WI38 (cell line): Measurements from ENCODE around the gene CEP135.
A peak's percentile ranks its signal among the peaks of the same experiment; 100 is the strongest.

ENCODE experiments used
- H3K4me3 ChIP-seq: 2 replicates; pipeline ENCODE4 v1.5.1; 2011; ENCODE audit warnings: low read depth, mild to moderate bottlenecking, control low read depth, low read length
- TF ChIP-seq, protein P1 (sequence below): IDR thresholded peaks from 2 replicates; pipeline ENCODE4 v1.5.1; 2012; ENCODE audit warnings: low read depth, mild to moderate bottlenecking, control low read depth, low read length

Gene CEP135, protein sequence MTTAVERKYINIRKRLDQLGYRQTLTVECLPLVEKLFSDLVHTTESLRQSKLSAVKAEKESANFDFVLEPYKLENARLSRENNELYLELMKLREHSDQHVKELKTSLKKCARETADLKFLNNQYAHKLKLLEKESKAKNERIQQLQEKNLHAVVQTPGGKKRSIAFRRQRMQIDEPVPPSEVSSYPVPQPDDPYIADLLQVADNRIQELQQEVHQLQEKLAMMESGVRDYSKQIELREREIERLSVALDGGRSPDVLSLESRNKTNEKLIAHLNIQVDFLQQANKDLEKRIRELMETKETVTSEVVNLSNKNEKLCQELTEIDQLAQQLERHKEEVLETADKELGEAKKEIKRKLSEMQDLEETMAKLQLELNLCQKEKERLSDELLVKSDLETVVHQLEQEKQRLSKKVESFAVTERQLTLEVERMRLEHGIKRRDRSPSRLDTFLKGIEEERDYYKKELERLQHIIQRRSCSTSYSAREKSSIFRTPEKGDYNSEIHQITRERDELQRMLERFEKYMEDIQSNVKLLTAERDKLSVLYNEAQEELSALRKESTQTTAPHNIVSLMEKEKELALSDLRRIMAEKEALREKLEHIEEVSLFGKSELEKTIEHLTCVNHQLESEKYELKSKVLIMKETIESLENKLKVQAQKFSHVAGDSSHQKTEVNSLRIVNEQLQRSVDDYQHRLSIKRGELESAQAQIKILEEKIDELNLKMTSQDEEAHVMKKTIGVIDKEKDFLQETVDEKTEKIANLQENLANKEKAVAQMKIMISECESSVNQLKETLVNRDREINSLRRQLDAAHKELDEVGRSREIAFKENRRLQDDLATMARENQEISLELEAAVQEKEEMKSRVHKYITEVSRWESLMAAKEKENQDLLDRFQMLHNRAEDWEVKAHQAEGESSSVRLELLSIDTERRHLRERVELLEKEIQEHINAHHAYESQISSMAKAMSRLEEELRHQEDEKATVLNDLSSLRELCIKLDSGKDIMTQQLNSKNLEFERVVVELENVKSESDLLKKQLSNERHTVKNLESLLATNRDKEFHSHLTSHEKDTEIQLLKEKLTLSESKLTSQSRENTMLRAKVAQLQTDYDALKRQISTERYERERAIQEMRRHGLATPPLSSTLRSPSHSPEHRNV

DNA sequence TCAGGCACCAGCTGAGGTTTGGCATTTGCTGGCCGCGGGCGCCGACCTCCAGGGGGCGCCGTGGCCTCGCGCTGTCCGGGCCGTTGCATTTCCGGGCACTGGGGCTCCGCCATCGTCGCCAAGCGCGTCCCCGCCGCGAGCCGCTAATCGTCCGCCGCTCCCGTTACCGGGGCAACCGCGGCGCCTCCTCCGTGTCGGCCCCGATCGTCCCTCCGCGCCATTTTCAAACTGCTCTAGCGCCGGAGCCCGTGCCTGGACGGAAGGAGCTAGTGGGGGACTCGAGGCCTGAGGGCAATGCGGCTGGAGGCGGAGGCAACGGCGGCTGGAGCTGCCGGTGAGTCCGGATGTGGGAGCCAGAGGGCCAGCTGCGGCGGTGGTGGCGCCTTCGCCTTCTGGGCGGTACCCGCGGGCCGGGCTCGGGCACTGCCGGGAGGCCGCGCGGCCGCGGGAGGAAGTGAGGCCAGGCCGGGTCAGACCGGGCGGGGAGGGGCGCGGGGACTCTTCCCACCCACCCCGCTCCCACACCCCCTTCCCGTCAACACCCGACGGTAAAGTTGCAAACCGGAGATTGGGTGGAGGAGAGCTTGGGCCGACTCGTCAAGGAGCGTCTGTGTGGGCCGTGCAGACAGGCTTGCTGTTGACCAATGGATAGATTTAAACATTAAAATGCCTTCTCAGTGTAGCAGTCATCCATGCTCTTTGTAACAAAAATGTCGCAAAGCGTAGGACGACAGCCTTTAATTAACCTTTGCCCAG, at the start of gene CEP135:
Gene CEP135 (plus strand): TSS at position 220 of the 756 bp plus-strand sequence. CDS start 3,186 bp downstream, outside the sequence.
- H3K4me3 ChIP-seq: peak within 1 kb of the TSS; percentile 75
- TF ChIP-seq, protein P1, sequence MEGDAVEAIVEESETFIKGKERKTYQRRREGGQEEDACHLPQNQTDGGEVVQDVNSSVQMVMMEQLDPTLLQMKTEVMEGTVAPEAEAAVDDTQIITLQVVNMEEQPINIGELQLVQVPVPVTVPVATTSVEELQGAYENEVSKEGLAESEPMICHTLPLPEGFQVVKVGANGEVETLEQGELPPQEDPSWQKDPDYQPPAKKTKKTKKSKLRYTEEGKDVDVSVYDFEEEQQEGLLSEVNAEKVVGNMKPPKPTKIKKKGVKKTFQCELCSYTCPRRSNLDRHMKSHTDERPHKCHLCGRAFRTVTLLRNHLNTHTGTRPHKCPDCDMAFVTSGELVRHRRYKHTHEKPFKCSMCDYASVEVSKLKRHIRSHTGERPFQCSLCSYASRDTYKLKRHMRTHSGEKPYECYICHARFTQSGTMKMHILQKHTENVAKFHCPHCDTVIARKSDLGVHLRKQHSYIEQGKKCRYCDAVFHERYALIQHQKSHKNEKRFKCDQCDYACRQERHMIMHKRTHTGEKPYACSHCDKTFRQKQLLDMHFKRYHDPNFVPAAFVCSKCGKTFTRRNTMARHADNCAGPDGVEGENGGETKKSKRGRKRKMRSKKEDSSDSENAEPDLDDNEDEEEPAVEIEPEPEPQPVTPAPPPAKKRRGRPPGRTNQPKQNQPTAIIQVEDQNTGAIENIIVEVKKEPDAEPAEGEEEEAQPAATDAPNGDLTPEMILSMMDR: peak; percentile 81

DNA sequence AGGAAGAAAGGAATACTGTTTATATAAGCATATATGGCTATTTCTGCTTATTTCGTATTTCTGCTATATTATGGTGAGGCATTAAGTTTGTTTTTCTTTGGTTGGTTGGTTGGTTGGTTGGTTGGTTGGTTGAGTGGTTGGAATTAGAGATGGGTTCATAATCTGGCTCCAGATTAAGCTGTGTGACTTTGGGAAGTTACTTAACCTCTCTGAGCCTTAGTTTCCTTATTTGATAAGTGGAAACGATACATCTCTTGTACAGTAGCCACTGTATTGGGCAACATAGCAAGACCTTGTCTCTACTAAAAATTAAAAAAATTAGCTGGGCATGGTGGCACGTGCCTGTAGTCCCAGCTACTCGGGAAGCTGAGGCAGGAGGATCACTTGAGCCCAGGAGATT, 46.1 kb upstream of the CEP135 start:
- no peak overlapping the region for H3K4me3 ChIP-seq
- TF ChIP-seq, protein P1: no peak

DNA sequence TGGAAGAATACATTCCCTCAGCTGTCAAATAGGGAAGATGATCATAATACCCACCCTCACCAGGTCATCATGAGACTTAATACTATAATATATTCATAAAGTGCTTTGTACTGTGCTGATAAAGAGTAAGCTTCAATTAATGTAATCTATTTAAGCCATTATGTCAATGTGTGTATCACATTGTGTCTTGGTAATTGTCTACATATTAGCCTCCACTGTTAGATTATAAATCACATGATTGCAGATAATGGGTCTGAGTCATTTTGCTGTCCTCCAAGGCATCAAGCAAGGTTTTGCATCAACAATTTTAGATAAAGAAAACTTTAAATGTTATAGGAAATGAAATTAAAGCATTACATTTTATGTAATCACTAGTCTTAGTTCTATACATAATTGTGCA, 45.2 kb upstream of the CEP135 start:
- H3K4me3 ChIP-seq: no peak overlapping the region
- TF ChIP-seq, protein P1: no peak

DNA sequence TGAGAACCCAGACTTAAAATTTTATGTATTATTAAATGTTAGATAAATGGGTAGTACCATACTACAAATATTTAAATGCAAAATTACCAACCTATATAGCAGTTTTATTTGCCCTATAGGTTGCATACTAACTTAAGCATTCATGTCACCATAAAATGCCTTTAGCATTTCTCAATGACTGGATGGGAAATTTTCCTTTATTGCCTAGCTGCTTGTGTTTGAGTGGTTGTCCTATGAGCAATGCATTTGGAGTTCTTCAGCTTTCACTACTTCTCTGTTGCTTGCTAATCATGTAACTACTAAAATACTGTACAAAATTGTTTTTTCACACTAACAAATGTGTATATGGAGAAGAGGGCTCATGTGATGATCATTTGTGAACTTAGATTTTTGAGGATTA, 44.2 kb upstream of the CEP135 start:
- TF ChIP-seq, protein P1: no peak
- H3K4me3 ChIP-seq: no peak overlapping the region

DNA sequence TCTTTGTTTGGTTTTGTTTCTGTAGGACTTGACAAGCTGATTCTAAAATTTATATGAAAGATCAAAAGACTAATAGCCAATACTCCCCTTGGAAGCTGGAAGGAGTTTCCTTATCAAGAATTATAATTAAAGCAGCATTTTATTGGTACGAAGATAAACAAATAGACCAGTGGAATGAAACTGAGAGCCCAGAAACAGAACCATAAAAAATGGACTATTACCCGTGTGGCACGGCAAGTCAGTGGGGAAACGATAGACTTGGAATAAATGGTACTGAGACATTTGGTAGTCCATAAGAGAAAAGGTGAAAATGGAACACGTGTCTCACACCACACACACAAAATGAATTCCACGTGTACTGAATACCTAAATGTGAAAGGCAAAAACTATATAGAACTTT, 42.4 kb upstream of the CEP135 start:
- no peak overlapping the region for H3K4me3 ChIP-seq
- TF ChIP-seq, protein P1: no peak

DNA sequence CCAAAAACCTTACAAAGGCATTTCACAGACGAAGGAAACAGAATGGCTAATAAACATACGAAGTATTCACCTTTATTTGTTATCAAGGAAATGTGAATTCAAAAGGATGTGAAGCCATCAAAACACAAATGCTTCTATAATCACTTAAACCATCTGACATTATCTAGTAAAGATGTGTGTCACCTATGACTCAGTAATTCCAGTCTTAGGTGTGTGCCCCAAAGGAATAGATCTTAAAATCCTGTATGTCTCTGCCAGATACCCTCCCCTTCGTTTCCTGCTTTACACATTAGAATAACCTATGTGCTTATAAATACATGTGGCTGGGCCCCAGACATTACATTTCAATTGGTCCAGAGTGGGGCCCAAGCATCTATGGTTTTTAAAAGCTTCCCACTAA, 41.8 kb upstream of the CEP135 start:
- TF ChIP-seq, protein P1: no peak

More for the DNA sequence above, 41.8 kb upstream of the CEP135 start:
- H3K4me3 ChIP-seq: no peak overlapping the region
